ENCODE results near the gene CFAP251.

DNA sequence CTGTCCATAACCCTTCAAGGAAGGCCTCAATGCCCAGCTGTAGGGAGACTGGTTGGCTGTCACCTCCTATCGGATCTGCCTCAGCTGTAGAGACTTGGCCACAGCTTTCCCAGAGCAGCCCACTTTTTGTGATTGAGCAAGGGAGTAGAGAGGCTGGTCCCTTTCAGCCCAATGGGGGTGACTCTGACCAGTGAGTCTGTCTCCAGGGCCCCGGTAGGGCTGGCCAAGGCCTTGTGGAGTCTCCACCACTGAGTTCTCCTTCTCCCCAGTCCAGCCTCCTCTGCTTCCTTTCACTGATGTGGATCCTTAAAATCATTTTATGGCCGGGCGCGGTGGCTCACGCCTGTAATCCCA lies 45.2 kb upstream of the CFAP251 start:
- no peak for TF ChIP-seq CTCF (IDR thresholded peaks at IDR 0.05)
- no peak for TF ChIP-seq POLR2A (IDR thresholded peaks at IDR 0.05)
- no peak for TF ChIP-seq POLR2AphosphoS5 (IDR thresholded peaks at IDR 0.05)

Measured in prostate gland (tissue), 2 donors.